GM12892 (cell line): ENCODE results near the gene RAB40A.
A peak's percentile ranks its signal among the peaks of the same experiment; 100 is the strongest.

Experiments used
- POLR2A ChIP-seq: IDR thresholded peaks from 2 replicates; pipeline ENCODE4 v1.6.1; 2011; ENCODE audit warnings: low read depth, low read length, control low read depth
- TAF1 ChIP-seq: IDR thresholded peaks from 2 replicates; pipeline ENCODE4 v1.6.1; 2011; ENCODE audit warnings: low read depth, mild to moderate bottlenecking, control low read depth, low read length, borderline replicate concordance

- TF ChIP-seq POLR2A (peak; percentile 56; the same call in 1 of the 2 replicates), TAF1 (0 out of 2 replicates have a peak, but pooled peaks have one; percentile 32)
Measured at GRCh38 chrX:103554687-103555424, 35.6 kb upstream of the RAB40A start.
